ENCODE measurements around the gene CYP4F2.
"Not testable (repeated sequence)": the region's sequence is repeated elsewhere in the genome, so short reads cannot be mapped to it uniquely, and the experiment has no call there.

The CYP4F2 gene

DNA sequence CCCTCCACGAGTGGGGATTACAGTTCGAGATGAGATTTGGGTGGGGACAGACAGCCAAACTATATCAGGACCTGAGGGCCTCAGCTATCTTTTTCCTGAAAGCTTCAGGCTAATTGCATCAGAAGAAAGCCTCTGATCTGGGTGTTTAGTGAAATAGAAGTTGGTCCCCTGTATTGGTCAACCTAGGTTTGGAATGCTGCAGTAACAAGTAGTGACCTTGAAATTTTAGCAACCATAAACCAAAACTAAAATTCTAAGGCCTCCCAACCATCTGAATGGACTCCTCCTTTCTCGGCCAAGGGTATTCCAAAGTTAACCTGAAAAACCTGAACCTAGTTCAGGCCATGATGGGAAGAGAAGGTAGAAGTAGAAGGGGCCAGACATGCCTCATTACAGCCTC lies 47.5 kb downstream of the CYP4F2 start:
- no peak for DNase-seq (ENCODE audit: low read depth)
- no peak overlapping the region for H3K4me3 ChIP-seq (ENCODE audit: low read depth, low read length)
- TF ChIP-seq, protein P1, sequence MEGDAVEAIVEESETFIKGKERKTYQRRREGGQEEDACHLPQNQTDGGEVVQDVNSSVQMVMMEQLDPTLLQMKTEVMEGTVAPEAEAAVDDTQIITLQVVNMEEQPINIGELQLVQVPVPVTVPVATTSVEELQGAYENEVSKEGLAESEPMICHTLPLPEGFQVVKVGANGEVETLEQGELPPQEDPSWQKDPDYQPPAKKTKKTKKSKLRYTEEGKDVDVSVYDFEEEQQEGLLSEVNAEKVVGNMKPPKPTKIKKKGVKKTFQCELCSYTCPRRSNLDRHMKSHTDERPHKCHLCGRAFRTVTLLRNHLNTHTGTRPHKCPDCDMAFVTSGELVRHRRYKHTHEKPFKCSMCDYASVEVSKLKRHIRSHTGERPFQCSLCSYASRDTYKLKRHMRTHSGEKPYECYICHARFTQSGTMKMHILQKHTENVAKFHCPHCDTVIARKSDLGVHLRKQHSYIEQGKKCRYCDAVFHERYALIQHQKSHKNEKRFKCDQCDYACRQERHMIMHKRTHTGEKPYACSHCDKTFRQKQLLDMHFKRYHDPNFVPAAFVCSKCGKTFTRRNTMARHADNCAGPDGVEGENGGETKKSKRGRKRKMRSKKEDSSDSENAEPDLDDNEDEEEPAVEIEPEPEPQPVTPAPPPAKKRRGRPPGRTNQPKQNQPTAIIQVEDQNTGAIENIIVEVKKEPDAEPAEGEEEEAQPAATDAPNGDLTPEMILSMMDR (conservative IDR thresholded peaks at IDR 0.05; ENCODE audit: low read depth, low read length) = no peak

DNA sequence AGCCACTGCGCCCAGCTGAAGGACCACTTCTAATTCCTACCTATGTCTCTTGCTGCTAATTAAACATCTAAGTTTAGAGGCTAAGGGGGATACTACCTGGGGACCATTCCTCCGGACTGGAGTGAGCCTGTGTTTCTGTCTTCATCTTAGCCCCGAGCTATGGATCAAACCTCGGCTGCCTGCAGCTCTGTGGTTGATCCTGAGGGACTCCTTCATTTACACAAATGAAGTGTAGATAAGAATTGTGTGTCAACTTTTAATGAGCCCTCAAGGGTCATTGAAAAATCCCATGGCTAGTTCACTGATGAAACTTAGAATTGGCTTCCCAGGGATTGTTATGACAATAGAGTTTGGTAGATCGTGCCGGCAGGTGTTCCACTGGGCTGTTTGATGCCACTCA lies 51.0 kb downstream of the CYP4F2 start:
- no peak overlapping the region for H3K4me3 ChIP-seq (ENCODE audit: low read depth, low read length)
- no peak for DNase-seq (ENCODE audit: low read depth)
- TF ChIP-seq, protein P1 (conservative IDR thresholded peaks at IDR 0.05; ENCODE audit: low read depth, low read length) = no peak

- not testable (repeated sequence) for DNase-seq (ENCODE audit: low read depth)
Measured at GRCh38 chr19:15843894-15844222, 54.0 kb downstream of the CYP4F2 start.

DNA sequence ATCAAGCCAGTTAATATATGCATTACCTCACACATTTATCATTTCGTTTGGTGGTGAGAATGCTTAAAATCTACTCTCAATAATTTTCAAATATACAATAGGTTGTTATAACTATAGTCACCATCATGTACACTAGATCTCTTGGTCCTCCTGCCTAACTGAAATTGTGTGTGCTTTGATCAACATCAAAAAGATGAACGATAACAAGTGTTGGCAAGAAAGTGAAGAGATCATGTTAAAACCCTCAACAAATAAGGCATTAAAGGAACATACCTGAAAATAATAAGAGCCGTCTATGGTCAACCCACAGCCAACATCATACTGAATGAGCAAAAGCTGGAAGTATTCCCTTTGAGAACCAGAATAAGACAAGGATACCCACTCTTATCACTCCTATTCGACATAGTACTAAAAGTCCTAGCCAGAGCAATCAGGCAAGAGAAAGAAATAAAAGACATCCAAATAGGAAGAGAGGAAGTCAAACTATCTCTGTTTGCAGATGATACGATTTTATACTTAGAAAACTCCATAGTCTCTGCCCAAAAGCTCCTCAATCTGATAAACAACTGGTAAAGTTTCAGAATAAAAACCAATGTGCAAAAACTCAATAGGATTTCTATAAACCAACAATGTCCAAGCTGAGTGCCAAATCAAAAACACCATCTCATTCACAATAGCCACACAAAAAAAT lies 54.5 kb downstream of the CYP4F2 start:
- H3K4me3 ChIP-seq (ENCODE audit: low read depth, low read length) = no peak overlapping the region
- no peak for DNase-seq (ENCODE audit: low read depth)
- TF ChIP-seq, protein P1 (conservative IDR thresholded peaks at IDR 0.05; ENCODE audit: low read depth, low read length) = no peak

More at GRCh38 chr19:15843894-15844222, 54.0 kb downstream of the CYP4F2 start:
- not testable (repeated sequence) for H3K4me3 ChIP-seq (ENCODE audit: low read depth, low read length)

DNA sequence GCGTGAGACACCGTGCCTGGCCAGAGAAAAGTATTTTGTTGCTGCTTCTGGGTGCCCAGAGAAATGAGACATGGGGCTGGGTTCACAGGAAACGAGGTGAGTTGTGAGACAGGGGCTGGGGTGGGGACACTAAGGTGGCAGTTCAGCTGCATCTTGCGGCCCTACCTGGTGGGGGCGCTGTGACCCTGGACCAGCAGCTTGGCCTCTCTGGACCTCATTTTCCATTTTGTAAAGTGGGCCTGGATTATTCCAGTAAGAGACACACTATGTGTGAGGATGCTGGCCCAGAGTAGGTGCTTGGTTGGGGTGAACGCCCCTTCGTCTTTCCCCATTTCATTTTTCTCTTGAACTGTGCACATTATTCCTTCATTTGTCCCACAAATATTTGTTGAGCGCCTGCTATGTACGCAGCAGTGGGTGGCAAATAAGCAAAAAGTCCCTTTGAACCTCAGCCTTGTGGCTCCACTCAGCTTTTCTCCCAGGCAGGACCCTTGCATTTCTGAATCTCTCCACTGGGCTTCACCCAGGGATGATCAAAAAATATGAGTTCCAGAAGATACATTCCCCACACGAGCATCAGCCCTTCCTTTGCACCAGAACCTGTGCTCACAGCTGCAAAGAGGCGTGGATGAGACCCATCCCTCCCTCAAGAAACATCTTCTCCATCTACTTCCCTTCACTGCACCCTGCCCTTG lies 55.9 kb downstream of the CYP4F2 start:
- H3K4me3 ChIP-seq (ENCODE audit: low read depth, low read length) = no peak overlapping the region
- TF ChIP-seq, protein P1 (conservative IDR thresholded peaks at IDR 0.05; ENCODE audit: low read depth, low read length) = no peak
- DNase-seq (ENCODE audit: low read depth) = no peak

GRCh38 chr19:15840833-15841232 lies 57.0 kb downstream of the CYP4F2 start:
- no peak for DNase-seq (ENCODE audit: low read depth)
- TF ChIP-seq, protein P1 (conservative IDR thresholded peaks at IDR 0.05; ENCODE audit: low read depth, low read length) = no peak
- no peak overlapping the region for H3K4me3 ChIP-seq (ENCODE audit: low read depth, low read length)

- DNase-seq (ENCODE audit: low read depth); H3K4me3 ChIP-seq (ENCODE audit: low read depth, low read length): not testable (repeated sequence)
Measured at GRCh38 chr19:15839888-15840287, 58.0 kb downstream of the CYP4F2 start.

GRCh38 chr19:15838351-15838750 lies 59.5 kb downstream of the CYP4F2 start:
- H3K4me3 ChIP-seq (ENCODE audit: low read depth, low read length) = no peak overlapping the region
- TF ChIP-seq, protein P1 (conservative IDR thresholded peaks at IDR 0.05; ENCODE audit: low read depth, low read length) = no peak
- DNase-seq (ENCODE audit: low read depth) = no peak
